GM12878 (cell line): ENCODE data around the gene NKTR. TPM values are rescaled to one million over a fixed set of nuclear protein-coding genes. Genes with fewer than 3 reads are reported as not detected.

Experiments used
- ATAC-seq: fragments of 200-7000 bp; cut with Tn5 transposase; 3 replicates; pipeline ENCODE4 v1.9.1; 2020; ENCODE audit warnings: mild to moderate bottlenecking, moderate library complexity
- BruUV-seq: library from RNA; stranded (reverse); fragments of 400-500 nt; replicated peaks from 2 replicates; lab custom pipeline; 2021; lab: Mats Ljungman, UMichigan
- CTCF ChIA-PET: fragments of 300-600 bp; sonication (Branson Sonifier 250); formaldehyde crosslinking; extraction: SDS; loops from one replicate; lab custom pipeline; 2021; ENCODE audit warnings: inconsistent platforms; lab: Yijun Ruan, JAX
- POLR2A ChIA-PET: fragments of 350-600 bp; formaldehyde crosslinking; extraction: SDS; loops from one replicate; lab custom pipeline; 2021; ENCODE audit warnings: inconsistent platforms; lab: Charles Lee
- RAD21 ChIA-PET: fragments of 300-600 bp; sonication (Branson Sonifier 250); formaldehyde crosslinking; loops from one replicate; lab custom pipeline; 2023; ENCODE audit warnings: antibody characterized with exemption; ENCODE audit not compliant: unreplicated experiment; lab: Charles Lee
- SMC1A ChIA-PET: fragments of 300-600 bp; sonication (Branson Sonifier 250); formaldehyde crosslinking; loops from one replicate; lab custom pipeline; 2023; ENCODE audit not compliant: unreplicated experiment, uncharacterized antibody; lab: Charles Lee
- DNase-seq: peaks from one replicate; pipeline ENCODE4 v3.0.0-alpha.2; 2011; ENCODE audit warnings: low read depth, low spot score
- FAIRE-seq: peaks from 3 replicates; lab custom pipeline; 2011; peaks lifted over from hg19 to GRCh38; lab: Jason Lieb, UNC
- H2AFZ ChIP-seq: 2 replicates; pipeline ENCODE4 v1.6.0; 2011; ENCODE audit warnings: low read depth, low read length, control low read depth; ENCODE audit not compliant: control insufficient read depth
- H3K27ac ChIP-seq: 2 replicates; pipeline ENCODE4 v1.5.1; 2011; ENCODE audit warnings: control low read depth; ENCODE audit not compliant: control insufficient read depth, insufficient read depth
- H3K27me3 ChIP-seq, 2 experiments: replicated peaks in 1 of 2; 2 replicates each; pipeline versions ENCODE4 v1.6.0 to v1.6.1; 2011; ENCODE audit warnings: low read length in 1 of 2; ENCODE audit not compliant: control insufficient read depth in 2 of 2, insufficient read depth in 2 of 2
- H3K36me3 ChIP-seq, 2 experiments: 2 replicates each; pipeline ENCODE4 v1.5.1; 2011; ENCODE audit warnings: low read length in 1 of 2; ENCODE audit not compliant: control insufficient read depth in 2 of 2, insufficient read depth in 2 of 2
- H3K4me1 ChIP-seq: 2 replicates; pipeline ENCODE4 v1.6.1; 2011; ENCODE audit warnings: mild to moderate bottlenecking, low read length, moderate library complexity, mixed read lengths; ENCODE audit not compliant: control insufficient read depth, insufficient read depth
- H3K4me2 ChIP-seq: 2 replicates; pipeline ENCODE4 v1.6.0; 2011; ENCODE audit warnings: control low read depth; ENCODE audit not compliant: control insufficient read depth, insufficient read depth
- H3K4me3 ChIP-seq: fragments of 200-600 bp; sonication (generic); 2 replicates; pipeline ENCODE4 v1.5.1; 2016
- H3K79me2 ChIP-seq: 2 replicates; pipeline ENCODE4 v1.6.0; 2011; ENCODE audit warnings: low read length; ENCODE audit not compliant: control insufficient read depth, insufficient read depth
- H3K9ac ChIP-seq: 2 replicates; pipeline ENCODE4 v1.8.0; 2011; ENCODE audit warnings: low read length, control low read depth, mixed read lengths; ENCODE audit not compliant: control insufficient read depth, insufficient read depth
- H3K9me3 ChIP-seq: replicated peaks from 3 replicates; pipeline ENCODE4 v1.5.1; 2011; ENCODE audit warnings: mild to moderate bottlenecking, low read length; ENCODE audit not compliant: control insufficient read depth, insufficient read depth
- H4K20me1 ChIP-seq: 2 replicates; pipeline ENCODE4 v1.6.0; 2011; ENCODE audit not compliant: control insufficient read depth, insufficient read depth
- CBX5 ChIP-seq: sonication (generic); IDR thresholded peaks from 2 replicates; pipeline ENCODE4 v1.6.1; 2016; ENCODE audit warnings: low read depth, moderate library complexity, mild to moderate bottlenecking, inconsistent platforms
- CREB1 ChIP-seq: IDR thresholded peaks from 2 replicates; pipeline ENCODE4 v1.6.1; 2012; ENCODE audit warnings: low read depth, mild to moderate bottlenecking, inconsistent platforms
- ESRRA ChIP-seq: IDR thresholded peaks from 2 replicates; pipeline ENCODE4 v1.6.1; 2012; ENCODE audit warnings: mild to moderate bottlenecking, low read length, improper control_type of control experiment
- IKZF2 ChIP-seq, 2 experiments: fragments of 450-650 bp; IDR thresholded peaks; 2 replicates each; pipeline ENCODE4 v1.6.1; 2017; ENCODE audit warnings: mild to moderate bottlenecking in 2 of 2, moderate library complexity in 2 of 2
- MXI1 ChIP-seq: fragments of 150-350 bp; IDR thresholded peaks from 2 replicates; pipeline ENCODE4 v1.6.1; 2011; ENCODE audit warnings: low read depth, mild to moderate bottlenecking, inconsistent platforms, low read length, improper control_type of control experiment
- NR2F1 ChIP-seq: fragments of 450-650 bp; conservative IDR thresholded peaks from 2 replicates; pipeline ENCODE4 v1.6.1; 2017; ENCODE audit warnings: mild to moderate bottlenecking
- PAX8 ChIP-seq: fragments of 450-650 bp; IDR thresholded peaks from 2 replicates; pipeline ENCODE4 v1.6.1; 2017; ENCODE audit warnings: mild to moderate bottlenecking, moderate library complexity
- RAD51 ChIP-seq: fragments of 450-650 bp; IDR thresholded peaks from 2 replicates; pipeline ENCODE4 v1.6.1; 2016; ENCODE audit warnings: moderate library complexity, mild to moderate bottlenecking, inconsistent platforms
- RFX5 ChIP-seq: IDR thresholded peaks from 2 replicates; pipeline ENCODE4 v1.6.1; 2011; ENCODE audit warnings: low read depth, low read length, improper control_type of control experiment
- SRF ChIP-seq, 2 experiments: IDR thresholded peaks; 2 replicates each; pipeline ENCODE4 v1.6.1; 2011; ENCODE audit warnings: low read depth in 2 of 2, low read length in 2 of 2, mild to moderate bottlenecking in 1 of 2, moderate library complexity in 1 of 2
- WGBS: methylation state at CpG from one replicate; pipeline ENCODE4 v1.1.6; 2016; ENCODE audit warnings: low lambda C conversion rate; ENCODE audit not compliant: insufficient replicate concordance, insufficient coverage; ENCODE audit errors: missing lambda C conversion rate; 5-methylcytosine and 5-hydroxymethylcytosine counted together
- in situ Hi-C: fragments of 300-500 bp; cut with MboI; formaldehyde crosslinking; loops from 9 replicates; pipeline ENCODE4 v1.14.3; 2018; ENCODE audit warnings: mixed read lengths
- intact Hi-C: fragments of 100-400 bp; cut with micrococcal nuclease; formaldehyde crosslinking; loops from one replicate; pipeline ENCODE4 v1.14.2; 2022; ENCODE audit not compliant: unreplicated experiment
- polyA plus RNA-seq, 11 experiments: library from polyadenylated mRNA; depleted of rRNA in 4 of 11; unstranded in 6 of 11; stranded (reverse) in 5 of 11; fragments of >200 nt; fragmentation: Nextera tagmentation in 4 of 11; fragmentation: Illumina TruSeq in 1 of 11; extraction: Ambion mirVana in 4 of 11; extraction: Trizol in 1 of 11; gene quantifications; 1 replicate in 1 of 11; 2 replicates in 10 of 11; pipeline versions ENCODE4 v1.2.1 to v1.2.3, GENCODE V29; 2011 to 2016; ENCODE audit warnings: inconsistent platforms in 2 of 11, missing spikeins in 2 of 11, low read depth in 1 of 11
- total RNA-seq, 4 experiments: library from RNA; depleted of rRNA in 3 of 4; stranded (reverse); fragments of >200 nt in 3 of 4; fragmentation: Illumina TruSeq in 1 of 4; extraction: Trizol in 1 of 4; gene quantifications; 2 replicates each; pipeline versions ENCODE4 v1.2.1 to v1.2.3, GENCODE V29; 2013 to 2021
- TF ChIP-seq, protein P1 (sequence below): fragments of 450-650 bp; IDR thresholded peaks from 2 replicates; pipeline ENCODE4 v1.6.1; 2017; ENCODE audit warnings: mild to moderate bottlenecking, moderate library complexity

Gene NKTR
- total and polyA plus RNA-seq, 10 of the 15 experiments (the other 5 are each of a cell fraction or from before 2014, with no cell fraction given) = 15.3 to 91.9 (median 55.3) TPM

- ChIA-PET SMC1A (interaction anchor here (1.1 kb wide), 1 partner anchor 44 kb away, joined by 3 read pairs; no protein-coding TSS in a partner anchor), POLR2A (no interaction called here), CTCF (interaction anchor here (1.2 kb wide), 1 partner anchor 9 kb away, joined by 3 read pairs; no protein-coding TSS in a partner anchor), RAD21 (no interaction called here)
- no TSS peak for BruUV-seq
- peaks cover 7% of the 10 kb centered on the region for H3K4me1 ChIP-seq
- no peaks in the 10 kb centered on the region; a peak in 1 of 4 replicates for H3K36me3 ChIP-seq
- FAIRE-seq = no peak
- no peak overlapping the region for H3K9ac ChIP-seq
- H2AFZ ChIP-seq = no peak overlapping the region
- intact Hi-C loops (no loop called here), in situ Hi-C loops (no loop called here)
- no peak overlapping the region for H3K4me3 ChIP-seq
- no peak overlapping the region for H3K27ac ChIP-seq
- TF ChIP-seq SRF (IDR thresholded peaks at IDR 0.05; ENCODE audit: low read depth in 2 of 2, low read length in 2 of 2) (no peak), NR2F1 (no peak), IKZF2 (IDR thresholded peaks at IDR 0.05) (no peak), MXI1 (no peak), PAX8 (no peak), CBX5 (no peak), RFX5 (no peak), RAD51 (no peak), CREB1 (no peak), ESRRA (no peak)
- TF ChIP-seq, protein P1, sequence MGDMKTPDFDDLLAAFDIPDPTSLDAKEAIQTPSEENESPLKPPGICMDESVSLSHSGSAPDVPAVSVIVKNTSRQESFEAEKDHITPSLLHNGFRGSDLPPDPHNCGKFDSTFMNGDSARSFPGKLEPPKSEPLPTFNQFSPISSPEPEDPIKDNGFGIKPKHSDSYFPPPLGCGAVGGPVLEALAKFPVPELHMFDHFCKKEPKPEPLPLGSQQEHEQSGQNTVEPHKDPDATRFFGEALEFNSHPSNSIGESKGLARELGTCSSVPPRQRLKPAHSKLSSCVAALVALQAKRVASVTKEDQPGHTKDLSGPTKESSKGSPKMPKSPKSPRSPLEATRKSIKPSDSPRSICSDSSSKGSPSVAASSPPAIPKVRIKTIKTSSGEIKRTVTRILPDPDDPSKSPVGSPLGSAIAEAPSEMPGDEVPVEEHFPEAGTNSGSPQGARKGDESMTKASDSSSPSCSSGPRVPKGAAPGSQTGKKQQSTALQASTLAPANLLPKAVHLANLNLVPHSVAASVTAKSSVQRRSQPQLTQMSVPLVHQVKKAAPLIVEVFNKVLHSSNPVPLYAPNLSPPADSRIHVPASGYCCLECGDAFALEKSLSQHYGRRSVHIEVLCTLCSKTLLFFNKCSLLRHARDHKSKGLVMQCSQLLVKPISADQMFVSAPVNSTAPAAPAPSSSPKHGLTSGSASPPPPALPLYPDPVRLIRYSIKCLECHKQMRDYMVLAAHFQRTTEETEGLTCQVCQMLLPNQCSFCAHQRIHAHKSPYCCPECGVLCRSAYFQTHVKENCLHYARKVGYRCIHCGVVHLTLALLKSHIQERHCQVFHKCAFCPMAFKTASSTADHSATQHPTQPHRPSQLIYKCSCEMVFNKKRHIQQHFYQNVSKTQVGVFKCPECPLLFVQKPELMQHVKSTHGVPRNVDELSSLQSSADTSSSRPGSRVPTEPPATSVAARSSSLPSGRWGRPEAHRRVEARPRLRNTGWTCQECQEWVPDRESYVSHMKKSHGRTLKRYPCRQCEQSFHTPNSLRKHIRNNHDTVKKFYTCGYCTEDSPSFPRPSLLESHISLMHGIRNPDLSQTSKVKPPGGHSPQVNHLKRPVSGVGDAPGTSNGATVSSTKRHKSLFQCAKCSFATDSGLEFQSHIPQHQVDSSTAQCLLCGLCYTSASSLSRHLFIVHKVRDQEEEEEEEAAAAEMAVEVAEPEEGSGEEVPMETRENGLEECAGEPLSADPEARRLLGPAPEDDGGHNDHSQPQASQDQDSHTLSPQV = no peak
- no peaks in the 10 kb centered on the region; the same call in 2 of the 3 replicates for H3K9me3 ChIP-seq
- no peak for DNase-seq
- WGBS = 69% methylated on average over 7 of the region's 7 CpGs
- no peaks in the 10 kb centered on the region for H4K20me1 ChIP-seq
- H3K27me3 ChIP-seq = no peaks in the 10 kb centered on the region
- ATAC-seq = no peak
- no peak overlapping the region for H3K4me2 ChIP-seq
- no peaks in the 10 kb centered on the region for H3K79me2 ChIP-seq
Measured at GRCh38 chr3:42662037-42662812, 61.7 kb downstream of the NKTR start.
